T-helper 17 cell (primary cell): ENCODE results near the gene RAB27A. TPM values are rescaled to one million over a fixed set of nuclear protein-coding genes. Genes with fewer than 3 reads are reported as not detected.

ENCODE experiments used
- ATAC-seq: fragments of 150-1000 bp; cut with Tn5 transposase; 2 replicates; pipeline ENCODE4 v1.10.0; 2021; ENCODE audit warnings: mild to moderate bottlenecking, moderate library complexity
- DNase-seq, 3 donors: peaks; one replicate each; pipeline versions ENCODE4 v3.0.0 to v3.0.0-alpha.2; 2020 to 2021
- H3K9me3 ChIP-seq: one replicate; pipeline ENCODE4 v1.7.0; 2013; ENCODE audit warnings: low read length, mild to moderate bottlenecking; ENCODE audit not compliant: control insufficient read depth, poor library complexity, severe bottlenecking
- H3K27ac Mint-ChIP-seq: one replicate; pipeline ENCODE4 v1.8.0; 2022; ENCODE audit warnings: mild to moderate bottlenecking, moderate library complexity, mixed read lengths
- H3K27me3 Mint-ChIP-seq: one replicate; pipeline ENCODE4 v1.8.0; 2022; ENCODE audit warnings: mixed read lengths
- H3K36me3 Mint-ChIP-seq: one replicate; pipeline ENCODE4 v1.8.0; 2022; ENCODE audit warnings: low read depth, mixed read lengths
- H3K4me1 Mint-ChIP-seq: one replicate; pipeline ENCODE4 v1.8.0; 2022; ENCODE audit warnings: mild to moderate bottlenecking, mixed read lengths
- H3K4me3 Mint-ChIP-seq: one replicate; pipeline ENCODE4 v1.8.0; 2022; ENCODE audit warnings: mild to moderate bottlenecking, moderate library complexity, mixed read lengths
- total RNA-seq, 4 donors: library from RNA in 2 of 4; stranded (reverse) in 2 of 4; gene quantifications; one replicate each; pipeline ENCODE4 v1.2.3 and lab custom pipeline; 2022 to 2026

Gene RAB27A
- total RNA-seq, 2 donors from 2014 or later = 27.1 to 31.4 TPM

DNA sequence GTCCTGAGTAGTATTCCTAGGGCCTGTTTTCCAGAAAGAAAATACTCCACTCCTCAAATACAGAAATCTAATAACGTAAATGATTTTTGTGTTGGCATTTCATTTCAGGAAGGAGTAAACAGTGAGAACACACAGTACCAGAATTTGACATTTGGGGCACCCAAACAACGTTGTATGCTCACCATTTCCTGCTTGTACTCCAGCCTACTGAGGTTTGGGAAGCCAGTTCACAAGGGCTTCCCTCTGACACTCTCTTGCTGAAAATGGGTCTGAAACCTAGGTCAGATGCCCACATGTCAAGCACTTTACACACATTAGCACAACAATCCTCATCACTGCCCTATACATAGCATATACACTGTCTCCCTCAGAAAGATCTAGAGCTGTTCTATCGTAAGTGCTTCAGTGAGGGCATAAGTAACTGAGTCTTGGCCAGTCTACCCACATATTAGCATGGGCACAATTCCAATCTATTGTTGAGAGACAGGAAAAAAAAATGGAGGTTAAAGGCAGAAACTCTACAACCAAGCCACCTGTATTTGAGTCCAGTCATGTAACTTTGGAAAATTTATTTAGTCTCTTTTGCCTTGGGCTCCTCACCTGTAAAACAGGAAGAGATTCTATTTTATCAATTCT lies 49.4 kb downstream of the RAB27A start:
- H3K4me3 Mint-ChIP-seq = no peak overlapping the region
- H3K36me3 Mint-ChIP-seq = peaks cover 5% of the 10 kb centered on the region
- DNase-seq (no peak), ATAC-seq (peak; percentile 45)
- H3K4me1 Mint-ChIP-seq = peaks cover 22% of the 10 kb centered on the region
- no peaks in the 10 kb centered on the region for H3K9me3 ChIP-seq
- H3K27me3 Mint-ChIP-seq = no peaks in the 10 kb centered on the region
- H3K27ac Mint-ChIP-seq = no peak overlapping the region

DNA sequence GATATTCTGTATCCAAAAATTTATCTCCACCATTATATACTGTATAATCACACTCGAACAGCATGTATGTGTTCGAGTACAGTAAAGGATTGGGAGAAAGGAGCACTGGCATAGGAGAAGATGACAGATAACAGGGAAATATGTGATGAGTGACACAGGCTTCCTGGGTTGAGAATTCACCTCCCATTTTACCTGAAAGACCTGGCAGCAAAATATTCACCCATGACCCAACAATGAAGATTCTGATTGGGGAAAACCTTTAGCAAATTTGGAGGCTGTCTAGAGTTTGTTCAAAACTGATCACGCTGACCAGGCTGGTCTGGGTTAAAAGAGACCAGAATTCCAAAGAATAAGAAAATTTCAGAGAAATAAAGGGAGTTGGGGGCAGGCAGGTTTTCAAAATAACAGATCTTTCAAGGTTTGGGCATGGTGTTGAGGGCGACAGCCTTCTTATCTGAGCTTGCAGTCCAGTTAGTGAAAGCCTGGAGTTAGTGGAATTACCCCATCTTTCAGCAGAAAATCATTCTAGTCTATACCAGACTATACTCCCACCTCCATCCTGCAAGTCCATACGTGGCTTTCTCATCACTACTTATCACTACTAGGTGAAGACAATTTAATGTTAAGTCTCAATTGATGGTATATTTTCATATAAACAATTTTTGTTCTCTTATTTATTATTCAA lies 50.0 kb downstream of the RAB27A start:
- no peak overlapping the region for H3K4me3 Mint-ChIP-seq
- ATAC-seq = no peak

GRCh38 chr15:55238877-55239276 lies 50.7 kb downstream of the RAB27A start:
- ATAC-seq (no peak), DNase-seq (no peak)
- Mint-ChIP-seq H3K36me3 (peaks cover 10% of the 10 kb centered on the region), H3K27ac (peak overlapping the region; percentile 24), H3K4me1 (peaks cover 18% of the 10 kb centered on the region), H3K27me3 (no peaks in the 10 kb centered on the region), H3K4me3 (no peak overlapping the region)
- H3K9me3 ChIP-seq = no peaks in the 10 kb centered on the region

More for the DNA sequence above, 50.0 kb downstream of the RAB27A start:
- H3K4me1 Mint-ChIP-seq = peaks cover 18% of the 10 kb centered on the region
- DNase-seq = no peak
- H3K27me3 Mint-ChIP-seq = no peaks in the 10 kb centered on the region
- peaks cover 5% of the 10 kb centered on the region for H3K36me3 Mint-ChIP-seq
- no peaks in the 10 kb centered on the region for H3K9me3 ChIP-seq
- H3K27ac Mint-ChIP-seq = peak overlapping the region; percentile 24

GRCh38 chr15:55237219-55238130 lies 52.1 kb downstream of the RAB27A start:
- H3K27ac Mint-ChIP-seq = peak overlapping the region; percentile 21
- ATAC-seq = no peak

DNA sequence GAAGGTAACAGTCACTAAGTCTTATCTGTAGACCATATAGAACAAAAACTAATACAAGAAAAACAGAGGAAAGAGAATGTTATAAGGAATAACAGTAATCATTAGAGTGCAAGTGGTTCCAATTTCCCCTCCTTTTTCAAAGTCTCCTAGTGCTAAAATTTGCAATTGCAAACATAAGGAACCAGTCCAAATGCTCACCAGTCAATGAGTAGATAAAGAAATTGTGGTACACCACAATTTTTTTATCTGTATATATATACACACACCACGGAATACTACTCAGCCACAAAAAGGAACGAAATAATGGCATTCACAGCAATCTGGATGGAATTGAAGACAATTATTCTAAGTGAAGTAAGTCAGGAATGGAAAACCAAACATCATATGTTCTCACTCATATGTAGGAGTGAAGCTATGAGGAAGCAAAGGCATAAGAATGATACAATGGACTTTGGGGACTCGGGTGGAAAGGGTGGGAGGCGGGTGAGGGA lies 54.0 kb downstream of the RAB27A start:
- DNase-seq (no peak), ATAC-seq (no peak)
- H3K4me3 Mint-ChIP-seq = no peak overlapping the region
- H3K9me3 ChIP-seq = no peaks in the 10 kb centered on the region
- no peak overlapping the region for H3K27ac Mint-ChIP-seq
- no peaks in the 10 kb centered on the region for H3K27me3 Mint-ChIP-seq
- peaks cover 13% of the 10 kb centered on the region for H3K4me1 Mint-ChIP-seq
- peaks cover 8% of the 10 kb centered on the region for H3K36me3 Mint-ChIP-seq

More at GRCh38 chr15:55237219-55238130, 52.1 kb downstream of the RAB27A start:
- H3K9me3 ChIP-seq = no peaks in the 10 kb centered on the region
- H3K4me1 Mint-ChIP-seq = peaks cover 16% of the 10 kb centered on the region
- H3K36me3 Mint-ChIP-seq = peaks cover 8% of the 10 kb centered on the region
- no peak overlapping the region for H3K4me3 Mint-ChIP-seq
- no peak for DNase-seq
- H3K27me3 Mint-ChIP-seq = no peaks in the 10 kb centered on the region

DNA sequence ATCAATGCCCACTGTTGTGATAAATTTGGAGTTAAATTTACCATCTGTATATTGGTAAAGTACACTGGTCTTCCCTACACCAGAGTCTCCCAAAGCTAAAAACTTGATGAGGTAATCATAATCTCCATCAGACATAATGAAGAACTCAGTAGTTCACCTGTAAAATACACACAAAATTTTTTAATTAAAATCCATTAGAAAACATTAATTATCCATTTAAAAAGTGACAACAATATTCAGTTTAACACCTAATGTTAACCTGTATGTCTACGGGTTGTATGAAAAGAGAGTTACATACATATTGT lies 54.9 kb downstream of the RAB27A start:
- no peak overlapping the region for H3K27ac Mint-ChIP-seq
- no peak overlapping the region for H3K4me3 Mint-ChIP-seq
- ATAC-seq = no peak
- H3K27me3 Mint-ChIP-seq = no peaks in the 10 kb centered on the region
- peaks cover 13% of the 10 kb centered on the region for H3K4me1 Mint-ChIP-seq
- H3K36me3 Mint-ChIP-seq = peaks cover 8% of the 10 kb centered on the region
- H3K9me3 ChIP-seq = no peaks in the 10 kb centered on the region
- DNase-seq = no peak

DNA sequence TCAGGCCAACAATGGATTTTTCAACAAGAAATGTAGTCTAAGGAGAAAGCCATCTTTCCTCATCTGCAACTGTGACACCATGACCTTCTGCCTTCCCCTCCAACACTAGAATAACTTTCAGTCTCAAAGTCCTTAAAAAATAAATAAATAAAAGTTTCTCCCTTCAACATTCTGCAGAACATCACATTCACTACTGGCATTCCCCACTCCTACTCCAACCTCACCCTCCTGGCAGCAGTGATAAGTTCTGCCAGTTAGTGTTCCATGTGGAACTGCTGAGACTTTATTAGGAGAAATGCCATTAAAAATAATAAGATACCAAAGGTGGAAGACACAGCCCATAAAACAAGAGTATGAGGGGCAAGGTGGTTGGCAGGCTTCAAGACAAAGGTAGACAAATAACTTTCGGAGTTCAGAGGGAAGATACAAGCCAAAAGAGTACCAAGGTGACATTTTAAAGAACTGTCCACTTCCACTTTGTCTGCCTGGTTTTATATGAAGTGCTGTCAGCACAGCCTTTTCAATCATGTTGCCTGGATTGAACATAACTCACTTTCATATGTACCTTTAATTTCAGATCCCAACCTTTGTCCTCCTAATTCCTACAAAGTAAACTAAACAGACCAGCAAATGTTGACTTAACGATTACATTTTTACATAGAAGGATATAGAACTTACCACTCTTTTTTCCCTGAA lies 55.4 kb downstream of the RAB27A start:
- Mint-ChIP-seq H3K4me3 (no peak overlapping the region), H3K27ac (no peak overlapping the region), H3K4me1 (peaks cover 12% of the 10 kb centered on the region), H3K36me3 (peaks cover 8% of the 10 kb centered on the region), H3K27me3 (no peaks in the 10 kb centered on the region)
- no peaks in the 10 kb centered on the region for H3K9me3 ChIP-seq
- no peak for ATAC-seq
- DNase-seq = no peak

DNA sequence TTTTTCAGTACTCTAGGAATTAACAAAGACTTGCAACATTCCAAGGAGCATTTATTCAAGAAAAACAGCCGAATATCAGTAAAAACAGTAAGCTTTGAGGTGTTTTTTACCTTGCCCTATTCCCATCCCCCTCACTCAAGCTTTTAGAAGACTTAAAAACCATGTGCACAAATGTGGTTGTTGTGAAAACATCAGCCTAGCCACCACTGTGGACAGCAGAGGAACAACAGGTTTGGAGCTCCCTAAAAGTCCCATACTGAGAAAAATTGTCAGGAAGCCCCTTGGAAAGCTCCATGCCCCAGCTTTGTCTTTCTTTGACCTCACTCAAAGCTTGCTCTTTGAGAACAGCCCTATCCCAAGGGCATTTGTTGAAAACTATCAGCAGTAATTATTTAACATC lies 58.2 kb downstream of the RAB27A start:
- no peak overlapping the region for H3K4me3 Mint-ChIP-seq
- peak overlapping the region; percentile 19 for H3K27ac Mint-ChIP-seq

GRCh38 chr15:55230953-55231352 lies 58.7 kb downstream of the RAB27A start:
- ATAC-seq (no peak), DNase-seq (no peak)
- H3K4me3 Mint-ChIP-seq = peak overlapping the region; percentile 41
- H3K27ac Mint-ChIP-seq = peak overlapping the region; percentile 19
- H3K27me3 Mint-ChIP-seq = no peaks in the 10 kb centered on the region
- peaks cover 12% of the 10 kb centered on the region for H3K4me1 Mint-ChIP-seq
- no peaks in the 10 kb centered on the region for H3K9me3 ChIP-seq
- peaks cover 4% of the 10 kb centered on the region for H3K36me3 Mint-ChIP-seq

More for the DNA sequence above, 58.2 kb downstream of the RAB27A start:
- Mint-ChIP-seq H3K27me3 (no peaks in the 10 kb centered on the region), H3K4me1 (peaks cover 12% of the 10 kb centered on the region), H3K36me3 (peaks cover 4% of the 10 kb centered on the region)
- ATAC-seq (no peak), DNase-seq (no peak)
- no peaks in the 10 kb centered on the region for H3K9me3 ChIP-seq

DNA sequence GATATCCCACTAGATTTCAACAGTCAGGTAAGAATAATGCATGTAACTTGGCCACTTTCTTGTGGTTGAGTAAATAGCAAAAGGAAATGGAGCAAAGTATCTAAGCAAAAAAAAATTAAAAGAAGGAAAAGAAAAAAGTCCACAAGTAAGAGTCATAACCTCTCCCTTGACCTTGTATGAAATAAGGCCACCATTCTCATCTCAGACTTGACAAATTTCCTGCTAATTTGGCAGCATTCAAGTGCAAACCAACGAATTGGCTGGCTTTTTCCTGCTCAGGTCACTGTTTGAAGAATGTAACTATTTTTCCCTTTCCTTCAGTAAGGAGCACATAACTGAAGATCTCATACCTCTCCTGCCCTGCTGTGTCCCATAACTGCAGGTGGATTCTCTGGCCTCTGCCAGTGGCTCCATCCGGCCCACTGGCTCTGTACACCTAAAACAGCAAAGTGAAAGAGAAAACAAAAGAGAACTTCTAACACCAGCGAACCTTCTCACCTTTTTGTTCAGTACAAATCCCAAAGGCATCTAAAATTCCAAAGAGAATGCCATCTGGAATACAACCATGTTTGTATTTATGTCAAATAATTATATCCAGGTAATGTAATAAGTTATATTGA lies 59.5 kb downstream of the RAB27A start:
- Mint-ChIP-seq H3K36me3 (peaks cover 4% of the 10 kb centered on the region), H3K4me1 (peaks cover 18% of the 10 kb centered on the region), H3K27me3 (no peaks in the 10 kb centered on the region), H3K4me3 (peak overlapping the region; percentile 45), H3K27ac (peak overlapping the region; percentile 62)
- ATAC-seq (no peak), DNase-seq (no peak)
- H3K9me3 ChIP-seq = no peaks in the 10 kb centered on the region

DNA sequence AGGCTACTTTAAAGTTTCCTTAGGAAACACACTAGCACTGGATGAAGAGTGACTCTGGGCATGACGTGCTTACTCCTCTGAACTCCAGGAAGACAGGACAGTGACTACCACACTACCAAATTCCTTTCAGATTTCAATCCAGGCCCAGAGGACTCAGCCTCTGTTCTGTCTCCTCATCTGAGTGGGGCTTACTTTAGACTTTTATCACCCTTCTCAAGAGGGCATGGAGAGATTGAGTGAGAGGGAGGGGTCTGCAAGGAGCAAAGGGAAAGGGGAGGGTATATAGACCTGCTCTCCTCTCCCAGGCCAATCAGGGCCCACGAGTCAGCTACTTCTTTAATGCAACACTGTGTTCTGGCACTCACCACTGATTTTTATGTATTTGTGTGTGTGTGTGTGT lies 63.5 kb downstream of the RAB27A start:
- H3K36me3 Mint-ChIP-seq = peaks cover 3% of the 10 kb centered on the region
- H3K4me1 Mint-ChIP-seq = peaks cover 43% of the 10 kb centered on the region
- ATAC-seq (no peak), DNase-seq (no peak)
- no peaks in the 10 kb centered on the region for H3K27me3 Mint-ChIP-seq
- H3K9me3 ChIP-seq = no peaks in the 10 kb centered on the region
- H3K27ac Mint-ChIP-seq = no peak overlapping the region
- no peak overlapping the region for H3K4me3 Mint-ChIP-seq

DNA sequence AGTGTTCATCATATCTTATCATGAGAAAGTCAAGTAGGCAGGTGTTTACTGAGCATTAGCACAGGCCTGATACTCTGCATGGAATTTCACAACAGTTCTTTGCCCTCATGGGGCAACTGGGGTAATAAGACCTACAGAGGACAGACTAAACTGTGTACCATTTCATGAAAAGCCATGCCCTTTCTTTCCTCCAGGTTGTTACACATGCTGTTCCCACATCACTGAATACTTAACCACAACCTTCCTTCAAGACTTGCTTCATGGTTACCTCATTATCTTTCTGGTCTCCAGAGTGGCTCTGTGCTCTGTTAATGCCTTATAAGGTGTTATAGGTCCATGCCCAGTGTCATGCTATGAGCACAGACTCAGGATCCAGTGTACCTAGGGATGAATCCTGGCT lies 64.7 kb downstream of the RAB27A start:
- DNase-seq = no peak
- peak overlapping the region; percentile 39 for H3K27ac Mint-ChIP-seq
- H3K36me3 Mint-ChIP-seq = peaks cover 3% of the 10 kb centered on the region
- H3K27me3 Mint-ChIP-seq = no peaks in the 10 kb centered on the region
- H3K9me3 ChIP-seq = no peaks in the 10 kb centered on the region
- peak overlapping the region; percentile 36 for H3K4me3 Mint-ChIP-seq
- ATAC-seq = peak; percentile 93
- H3K4me1 Mint-ChIP-seq = peaks cover 43% of the 10 kb centered on the region
